LoVo (cell line): ENCODE measurements around the gene NCF4.

Experiments
- DNase-seq: peaks from one replicate; pipeline ENCODE4 v3.0.0-alpha.2; 2016; ENCODE audit warnings: low spot score

NCF4 gene

GRCh38 chr22:36897611-36898010 is 36.8 kb downstream of the NCF4 start:
- DNase-seq: no peak

GRCh38 chr22:36898690-36899089 is 37.9 kb downstream of the NCF4 start:
- DNase-seq: no peak

DNA sequence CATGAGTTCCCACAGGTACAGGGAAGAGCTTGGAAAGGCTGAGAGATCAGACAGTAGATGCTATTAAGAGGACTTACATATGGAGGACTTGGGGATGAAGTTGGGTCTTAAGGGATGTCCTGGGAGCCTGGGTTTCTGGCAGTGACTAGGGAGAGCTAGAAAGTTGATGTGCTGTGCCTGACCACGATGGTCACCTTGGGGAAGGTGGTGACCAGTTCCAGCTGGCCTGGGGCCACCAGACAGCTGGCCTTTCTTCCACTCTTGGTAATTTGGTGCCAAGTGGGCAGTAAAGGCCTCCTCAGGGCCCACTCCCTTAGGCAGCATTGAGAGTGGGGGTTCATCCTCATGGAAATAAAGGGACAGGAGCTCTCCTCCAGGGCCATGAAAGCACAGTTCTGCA is 38.7 kb downstream of the NCF4 start:
- no peak for DNase-seq

GRCh38 chr22:36900225-36900624 is 39.4 kb downstream of the NCF4 start:
- no peak for DNase-seq

DNA sequence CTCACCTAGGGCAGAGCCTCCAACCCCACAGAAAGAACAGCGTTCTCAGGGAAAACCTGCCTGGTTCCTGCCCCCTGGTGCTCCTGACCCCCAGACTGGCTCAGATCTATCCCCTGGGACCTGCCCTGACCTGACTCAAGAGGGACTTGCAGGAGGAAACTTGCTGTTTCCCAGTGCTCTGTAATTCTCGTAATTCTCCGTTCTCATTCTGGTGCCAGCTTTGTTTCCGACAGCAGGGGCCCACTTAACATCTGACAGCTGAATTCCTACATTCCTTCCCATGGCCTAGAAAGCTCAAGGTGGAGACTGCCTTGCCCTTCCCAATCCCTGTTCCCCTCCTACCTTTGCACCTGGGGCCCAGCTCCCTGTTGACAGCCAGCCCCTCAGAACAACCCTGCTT is 40.1 kb downstream of the NCF4 start:
- DNase-seq: no peak

DNA sequence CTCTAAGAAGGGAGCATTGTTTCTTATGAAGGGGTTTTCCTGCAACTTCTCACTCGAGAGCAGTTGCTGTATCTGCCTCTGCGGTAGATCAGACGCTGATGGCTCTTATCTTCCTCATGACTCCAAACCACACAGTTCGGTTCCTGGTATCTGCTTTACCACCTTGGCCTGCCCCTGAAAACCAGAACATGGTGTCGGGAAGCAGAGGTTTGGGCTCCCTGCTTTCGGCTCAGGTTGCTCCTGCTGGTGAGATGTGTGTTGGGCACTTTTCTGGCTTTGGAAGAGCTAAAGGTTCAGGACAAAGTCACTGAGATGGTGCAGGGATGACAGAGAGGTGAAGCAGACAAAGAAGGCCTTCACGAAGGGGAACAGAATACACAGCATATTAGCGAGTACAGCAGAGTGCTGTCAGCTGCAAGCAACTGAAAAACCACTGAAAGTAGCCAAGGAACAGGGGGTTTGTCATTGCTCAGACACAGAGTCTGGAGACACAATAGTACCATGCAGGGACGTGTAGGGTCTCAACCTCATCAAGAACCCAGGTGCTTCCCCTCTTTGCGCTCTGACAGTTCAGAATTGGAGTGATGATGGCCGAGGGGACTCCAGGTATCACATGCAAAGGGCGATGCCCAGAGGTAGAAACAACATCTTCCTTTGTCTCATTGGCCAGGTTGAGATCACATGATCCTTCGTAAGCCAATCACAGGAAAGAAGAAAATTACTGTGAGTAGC is 40.8 kb downstream of the NCF4 start:
- no peak for DNase-seq

DNA sequence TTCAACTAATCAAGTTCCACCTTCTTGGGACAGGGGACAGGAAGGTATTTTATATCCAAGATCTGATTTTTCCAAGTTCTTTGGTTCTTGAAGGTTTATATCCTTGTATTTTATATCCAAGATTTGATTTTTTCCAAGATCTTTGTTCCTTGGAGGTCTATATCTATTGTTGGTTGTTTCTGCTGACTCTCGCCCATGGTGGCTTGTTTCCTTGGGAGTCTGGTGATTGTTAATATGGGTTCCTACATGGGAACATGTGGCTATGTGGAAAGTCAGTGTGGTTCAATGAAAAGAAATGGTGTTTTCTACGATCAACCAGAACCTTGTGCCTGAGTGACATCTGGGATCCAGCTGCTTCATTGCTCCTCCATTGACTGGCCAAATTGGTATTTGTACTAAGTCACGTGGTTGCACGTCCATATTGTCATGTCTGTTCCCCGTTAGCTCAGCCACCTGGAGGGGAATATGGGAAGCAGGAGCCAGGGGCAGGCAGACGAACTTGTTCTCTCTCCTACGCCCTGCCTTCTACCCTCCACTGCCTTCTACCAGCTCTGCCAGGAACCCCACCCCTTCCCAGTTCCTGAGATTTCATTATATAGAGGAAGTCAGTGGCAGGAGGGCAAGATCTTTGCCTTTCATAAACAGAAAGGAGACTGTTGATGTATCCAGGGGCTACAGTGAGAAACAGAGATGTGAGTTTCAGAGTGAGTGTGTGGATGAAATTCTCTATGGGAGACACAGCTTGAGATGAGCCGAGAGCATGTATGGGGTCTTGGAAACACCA is 41.5 kb downstream of the NCF4 start:
- no peak for DNase-seq

DNA sequence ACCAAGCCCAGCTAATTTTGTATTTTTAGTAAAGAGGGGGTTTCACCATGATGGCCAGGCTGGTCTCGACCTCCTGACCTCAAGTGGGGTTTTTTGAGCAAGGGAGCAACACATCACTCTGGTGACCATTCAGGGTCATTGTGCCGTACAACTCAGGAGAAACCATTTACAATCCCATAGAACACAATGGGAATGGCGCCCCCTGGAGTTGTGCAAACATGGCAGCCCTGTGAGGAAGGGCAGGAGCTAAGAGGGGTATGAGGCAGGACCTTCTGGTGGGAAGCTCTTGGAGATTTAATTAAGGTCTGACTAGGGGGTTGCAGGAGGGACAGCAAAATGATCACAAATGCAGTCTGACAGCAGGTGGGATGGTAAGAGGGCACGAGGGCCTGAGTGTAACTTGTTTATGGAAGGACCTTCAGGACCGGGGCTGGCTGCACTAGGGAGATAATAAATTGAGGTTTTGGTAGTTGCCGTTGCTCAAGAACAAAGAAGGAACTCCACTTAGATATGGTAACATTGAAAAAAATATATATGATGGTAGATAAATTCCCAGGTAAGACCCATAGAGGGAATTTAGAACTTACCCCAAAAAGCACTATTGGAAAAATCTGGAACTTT is 43.6 kb downstream of the NCF4 start:
- DNase-seq: no peak

DNA sequence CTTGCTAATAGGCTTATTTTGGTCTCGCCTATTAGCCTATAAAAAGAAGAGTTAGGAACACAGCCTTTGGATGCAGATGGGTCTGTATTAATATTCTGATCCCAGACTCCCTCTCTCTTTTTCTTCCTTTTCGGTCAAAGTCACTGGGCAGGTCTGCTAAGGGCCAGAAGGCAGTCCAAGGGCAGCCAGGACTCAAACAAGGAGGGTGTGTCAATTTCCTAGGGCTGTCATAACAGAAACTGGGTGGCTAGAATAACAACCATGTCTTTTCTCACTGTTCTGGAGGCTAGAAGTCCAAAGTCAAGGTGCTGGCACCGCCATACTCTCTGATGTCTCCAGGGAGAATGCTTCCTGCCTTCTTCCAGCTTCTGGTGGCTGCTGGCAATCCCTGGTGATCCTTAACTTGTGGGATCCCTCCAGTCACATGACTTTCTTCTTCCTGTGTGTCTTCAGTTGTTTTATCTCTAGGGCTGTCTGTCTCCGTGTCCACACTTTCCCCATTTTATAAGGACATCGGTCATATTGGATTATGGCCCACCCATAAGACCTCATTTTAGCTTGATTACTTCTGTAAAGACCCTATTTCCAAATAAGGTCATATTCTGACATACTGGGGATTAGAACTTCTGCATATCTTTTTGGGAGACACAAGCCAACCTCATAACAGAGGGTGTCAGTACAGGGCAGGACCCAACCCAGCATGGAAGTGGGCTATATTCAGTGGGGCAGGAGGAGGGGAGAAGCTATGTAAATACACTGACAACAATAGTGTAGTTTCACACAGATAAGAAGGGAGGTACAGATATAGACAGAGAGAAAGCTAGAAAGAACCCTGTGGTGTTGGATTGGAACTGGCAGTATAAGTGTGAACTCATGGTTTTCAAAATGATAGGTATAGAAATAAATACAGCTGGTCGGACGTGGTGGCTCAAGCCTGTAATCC is 46.7 kb downstream of the NCF4 start:
- no peak for DNase-seq

DNA sequence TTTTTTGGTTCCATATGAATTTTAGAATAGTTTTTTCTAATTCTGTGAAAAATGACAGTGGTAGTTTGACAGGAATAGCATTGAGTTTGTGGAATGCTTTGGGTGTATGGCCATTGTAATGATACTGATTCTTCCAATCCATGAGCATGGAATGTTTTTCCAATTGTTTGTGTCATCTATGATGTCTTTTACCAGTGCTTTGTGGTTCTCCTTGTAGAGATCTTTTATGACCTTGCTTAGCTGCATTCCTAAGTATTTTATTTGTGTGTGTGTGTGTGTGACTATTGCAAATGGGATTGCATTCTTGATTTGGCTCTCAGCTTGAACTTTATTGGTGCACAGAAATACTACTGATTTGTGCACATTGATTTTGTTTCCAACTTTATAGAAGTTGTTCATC is 49.7 kb downstream of the NCF4 start:
- no peak for DNase-seq

DNA sequence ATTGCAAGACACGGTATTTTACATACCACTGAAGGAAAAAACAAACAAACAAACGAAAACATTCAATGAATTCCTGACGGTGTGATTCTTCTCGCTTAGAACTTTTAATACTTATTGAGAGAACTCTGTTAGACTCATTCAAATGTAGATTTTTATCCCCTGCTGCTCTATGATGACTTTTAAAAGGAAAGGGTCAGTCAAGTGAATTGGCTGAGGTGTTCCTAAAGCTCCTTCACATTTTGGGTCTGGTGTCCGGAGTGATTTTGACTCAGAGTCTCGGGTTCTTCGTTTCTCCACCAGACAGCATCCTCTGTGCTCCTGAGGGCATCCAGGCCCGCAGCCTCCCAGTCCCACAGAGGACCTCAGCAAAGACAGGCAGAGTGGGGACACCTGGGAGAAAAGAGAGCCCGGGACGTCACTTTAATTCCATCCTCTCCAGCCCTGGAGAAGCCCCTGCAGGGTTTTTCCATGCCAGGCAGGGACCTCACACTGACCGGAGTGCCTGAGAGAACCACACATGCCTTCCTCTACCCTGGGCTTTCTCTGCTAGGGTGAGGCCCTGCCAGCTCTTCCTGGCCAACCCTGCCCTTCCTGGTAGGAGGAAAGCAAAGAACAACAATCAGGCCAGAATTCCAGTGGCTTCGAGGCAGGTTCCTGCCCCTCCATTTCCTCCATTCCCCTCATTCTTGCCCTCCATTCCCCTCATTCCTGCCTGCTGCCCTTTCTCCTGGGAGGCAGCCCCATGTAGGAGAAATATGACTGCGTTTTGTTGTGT is 51.3 kb downstream of the NCF4 start:
- no peak for DNase-seq

DNA sequence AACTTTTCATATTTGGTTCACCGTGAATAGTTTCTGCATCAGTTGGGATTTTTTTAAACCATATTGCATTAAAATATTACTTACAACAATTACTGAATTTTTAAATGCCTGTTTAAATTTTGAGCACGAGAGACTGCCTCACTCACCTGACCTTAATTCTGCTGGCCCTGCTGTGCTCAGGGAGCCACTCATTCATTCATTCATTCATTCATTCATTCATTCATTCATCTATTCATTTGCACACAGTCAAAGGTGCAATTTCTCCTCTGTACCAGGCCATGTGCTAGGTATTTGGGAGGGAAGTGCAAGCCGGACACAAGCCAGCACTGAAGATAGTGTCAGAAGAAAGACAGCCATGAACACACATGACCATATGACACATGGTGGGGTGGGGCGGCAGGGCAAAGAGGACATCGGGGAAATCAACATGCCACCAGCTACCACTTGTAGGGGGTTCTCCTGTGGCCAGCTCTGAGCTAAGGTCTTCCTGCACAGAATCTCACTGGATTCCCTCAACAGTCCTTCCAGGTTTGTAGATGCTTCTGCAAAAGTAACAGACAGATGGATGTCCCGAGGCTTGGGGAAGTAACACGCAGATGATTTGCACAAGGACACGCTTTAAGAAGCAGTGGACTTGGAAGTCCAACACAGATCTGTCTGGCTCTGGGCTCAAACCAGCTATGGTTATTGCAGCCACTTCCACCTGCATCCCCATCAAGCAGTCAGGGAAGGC is 52.1 kb downstream of the NCF4 start:
- no peak for DNase-seq

DNA sequence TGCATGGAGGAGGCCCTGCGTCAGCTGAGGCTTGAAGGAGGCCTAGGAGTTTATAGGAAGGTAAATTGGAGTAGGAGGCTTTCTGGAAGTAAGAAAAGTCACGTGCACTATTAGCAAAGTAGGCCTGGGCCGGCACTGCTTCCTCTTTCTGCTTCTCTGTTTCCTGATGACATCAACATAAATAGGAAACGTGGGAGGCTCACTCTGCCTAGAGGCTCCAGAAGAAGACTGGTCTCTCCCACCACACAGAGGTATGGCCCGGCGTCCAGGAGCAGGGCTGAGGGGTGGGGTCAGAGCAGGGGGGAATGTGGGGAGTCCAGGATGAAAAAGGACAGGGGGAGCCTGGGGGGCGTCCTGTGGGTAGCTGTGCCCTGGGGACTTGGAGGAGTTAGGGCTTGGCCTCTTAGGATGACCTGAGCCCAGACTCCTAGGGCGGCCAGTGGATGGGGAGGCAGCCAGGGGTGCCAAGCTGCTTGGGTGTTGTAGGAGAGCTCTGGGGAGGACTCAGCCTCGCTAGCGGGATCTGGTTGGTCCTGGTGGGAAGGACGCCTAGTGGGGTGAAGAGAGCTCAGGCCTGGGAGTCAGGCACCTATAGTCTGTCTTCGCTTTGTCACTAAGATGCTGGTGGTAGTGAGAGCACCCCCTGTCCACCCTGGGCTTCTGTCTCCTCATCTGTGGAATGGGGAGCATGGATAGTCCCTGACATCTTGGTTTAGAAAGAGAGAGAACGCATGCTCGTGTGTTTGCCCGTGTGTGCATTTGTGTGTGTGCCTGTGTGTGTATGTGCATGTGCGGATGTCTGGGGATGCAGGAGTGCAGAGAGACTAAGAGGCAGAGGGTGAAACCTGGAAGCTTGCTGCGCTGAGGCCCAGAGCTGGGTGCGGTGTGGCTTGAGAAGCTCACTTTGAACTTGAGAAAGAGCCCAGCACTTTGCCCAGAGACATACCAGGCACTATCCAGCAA is 52.9 kb downstream of the NCF4 start, which contains the start of gene CSF2RB:
Gene CSF2RB, plus strand, starts transcription at position 202 of the 963 bp plus-strand sequence. CDS start 8,580 bp downstream, outside the sequence.
- DNase-seq: no peak

GRCh38 chr22:36914390-36914752 is 53.6 kb downstream of the NCF4 start:
- no peak for DNase-seq

DNA sequence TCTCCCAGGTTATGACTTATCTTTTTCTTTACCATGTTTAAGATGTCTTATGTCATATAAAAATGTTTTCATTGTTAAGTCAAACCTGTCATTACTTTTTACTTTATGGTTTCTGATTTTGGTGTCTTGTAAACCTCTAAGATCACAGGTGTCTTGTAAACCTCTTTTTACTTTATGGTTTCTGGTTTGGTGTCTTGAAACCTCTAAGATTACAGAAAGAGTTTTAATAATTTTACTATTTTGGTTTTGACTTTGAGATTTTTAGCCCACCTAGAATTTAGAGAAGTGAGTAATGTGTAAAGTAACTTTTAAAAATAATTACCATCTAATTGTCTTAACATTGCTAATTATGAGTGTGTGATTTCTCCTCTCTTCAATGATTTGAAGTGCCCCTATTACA is 55.2 kb downstream of the NCF4 start:
- DNase-seq: no peak

DNA sequence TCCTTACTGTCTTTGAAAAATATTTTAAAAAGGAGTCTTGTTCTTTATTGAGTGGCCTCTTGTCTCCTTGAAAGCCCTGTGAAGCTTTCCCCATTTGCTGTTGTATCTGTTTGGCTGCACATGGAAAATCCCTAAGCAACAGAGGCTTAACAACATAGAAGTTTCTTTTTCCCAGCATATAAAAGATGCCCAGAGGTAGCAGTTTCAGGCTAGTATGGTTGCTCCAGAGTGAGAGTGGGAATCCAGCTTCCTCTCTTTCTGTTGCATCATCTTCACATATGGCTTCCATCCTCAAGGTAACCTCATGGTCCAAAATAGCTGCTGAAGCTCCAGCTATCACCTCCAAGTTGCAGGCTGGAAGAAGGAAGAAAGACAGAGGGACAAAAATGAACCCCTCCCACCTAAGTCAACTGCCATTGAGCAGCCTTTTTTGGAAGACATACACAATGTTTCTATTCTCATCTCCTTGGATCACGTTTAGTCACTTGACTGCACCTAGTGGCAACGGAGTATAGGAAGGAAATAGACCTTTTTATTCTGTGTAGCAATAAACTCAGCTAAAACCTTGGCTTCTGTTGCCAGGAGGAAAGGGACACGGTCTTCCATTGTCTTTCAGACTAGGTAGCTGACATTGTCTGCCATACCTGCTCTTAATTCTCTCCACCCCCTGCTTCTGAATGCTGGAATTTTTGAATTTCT is 57.9 kb downstream of the NCF4 start:
- no peak for DNase-seq

DNA sequence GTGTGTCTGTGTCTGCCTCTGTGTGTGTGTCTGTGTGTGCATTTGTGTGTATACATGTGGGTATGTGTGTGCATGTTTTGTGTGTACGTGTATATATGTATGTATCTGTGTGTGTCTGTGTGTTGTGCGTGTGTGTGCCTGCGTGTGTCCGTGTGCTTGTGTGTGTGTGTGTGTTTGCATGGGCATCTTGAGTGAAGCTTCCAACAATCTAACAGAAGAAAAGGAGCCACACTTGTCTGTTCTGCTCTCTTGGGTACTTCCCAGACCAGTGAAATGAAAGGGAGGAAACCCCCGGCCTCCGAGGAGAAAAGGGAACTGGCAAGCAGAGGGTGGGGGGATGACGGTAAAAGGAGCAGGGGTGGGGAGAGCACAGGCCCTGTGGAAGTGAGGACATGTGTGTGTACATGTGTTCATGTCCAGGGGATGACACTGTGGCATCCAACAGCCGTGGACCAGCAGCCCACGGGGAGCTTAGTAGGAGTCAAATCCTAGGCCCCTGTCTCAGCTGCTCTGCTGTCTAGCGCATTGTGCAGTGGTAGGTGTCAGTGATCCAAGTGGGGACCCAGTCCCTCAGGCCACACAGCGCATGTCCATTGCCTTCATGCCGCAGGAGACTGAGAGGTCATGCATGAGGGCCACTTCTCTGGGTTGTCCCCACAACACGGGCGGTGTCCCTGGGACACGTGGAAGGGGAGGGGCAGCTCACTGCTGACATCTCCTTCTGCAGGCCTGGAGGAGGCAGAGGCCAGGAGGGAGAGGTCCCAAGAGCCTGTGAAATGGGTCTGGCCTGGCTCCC is 60.7 kb downstream of the NCF4 start:
- DNase-seq: no peak

DNA sequence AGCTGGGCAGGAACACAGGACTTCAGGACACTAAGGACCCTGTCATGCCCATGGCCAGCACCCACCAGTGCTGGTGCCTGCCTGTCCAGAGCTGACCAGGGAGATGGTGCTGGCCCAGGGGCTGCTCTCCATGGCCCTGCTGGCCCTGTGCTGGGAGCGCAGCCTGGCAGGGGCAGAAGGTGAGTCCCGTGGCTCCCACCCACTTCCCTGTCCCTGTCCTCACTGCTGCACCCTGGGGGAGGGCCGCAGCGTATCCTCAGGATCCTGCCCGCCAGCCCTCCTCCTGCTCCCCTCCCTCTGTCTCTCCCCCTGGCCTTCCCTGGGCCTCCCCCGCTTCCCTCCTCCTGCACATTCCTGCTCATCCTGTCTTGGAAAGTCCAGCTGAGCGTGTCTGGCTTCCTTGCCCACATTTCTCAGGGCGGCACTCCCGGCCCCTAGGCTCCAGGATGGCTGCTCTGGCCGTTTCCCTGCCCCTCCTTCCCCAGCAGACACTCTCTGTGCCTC is 61.4 kb downstream of the NCF4 start:
- no peak for DNase-seq
